HepG2 (cell line): ENCODE results near the gene PAIP1. TPM values are rescaled to one million over a fixed set of nuclear protein-coding genes. Genes with fewer than 3 reads are reported as not detected.

ENCODE experiments used
- polyA plus RNA-seq, 8 experiments: library from polyadenylated mRNA; depleted of rRNA in 3 of 8; stranded (reverse) in 7 of 8; unstranded in 1 of 8; fragments of >200 nt; fragmentation: Illumina TruSeq in 4 of 8; extraction: Trizol in 4 of 8; gene quantifications; 2 replicates each; pipeline versions ENCODE4 v1.2.1 to v1.2.3, GENCODE V29; 2011 to 2016; ENCODE audit warnings: low read depth in 4 of 8, missing spikeins in 1 of 8, mixed read lengths in 1 of 8; ENCODE audit not compliant: insufficient read depth in 1 of 8
- total RNA-seq, 5 experiments: library from RNA; depleted of rRNA; stranded (reverse); fragments of >200 nt; fragmentation: Illumina TruSeq; extraction: Trizol; gene quantifications; 2 replicates each; pipeline ENCODE4 v1.2.3, GENCODE V29; 2016; ENCODE audit warnings: low read depth in 1 of 5

Gene PAIP1
- total and polyA plus RNA-seq, 2 of the 13 experiments (the other 11 are each of a cell fraction or from before 2014, with no cell fraction given), result 96.6 to 116 TPM

Other genes starting within 250 kb of the PAIP1 start
- gene HMGCS1, start 243.7 kb downstream of the PAIP1 start, total RNA-seq (2016; rRNA removed; fragmentation: Illumina TruSeq; extraction: Trizol), result 318 and 569 TPM in 2 replicates
- gene HMGCS1, start 243.7 kb downstream of the PAIP1 start, polyA plus RNA-seq (2011; rRNA removed), result 56.8 and 102 TPM in 2 replicates
- not detected in 2 replicates for gene CCL28, start 144.7 kb downstream of the PAIP1 start, total RNA-seq (2016; rRNA removed; fragmentation: Illumina TruSeq; extraction: Trizol)
- gene CCL28, start 144.7 kb downstream of the PAIP1 start, polyA plus RNA-seq (2011; rRNA removed), result 0.03 and 0.08 TPM in 2 replicates
- gene TMEM267, start 73.2 kb downstream of the PAIP1 start, total RNA-seq (2016; rRNA removed; fragmentation: Illumina TruSeq; extraction: Trizol), result 11.2 and 12.6 TPM in 2 replicates
- 8.0 and 8.9 TPM in 2 replicates for gene TMEM267, start 73.2 kb downstream of the PAIP1 start, polyA plus RNA-seq (2011; rRNA removed)
- gene C5orf34, start 41.9 kb downstream of the PAIP1 start, total RNA-seq (2016; rRNA removed; fragmentation: Illumina TruSeq; extraction: Trizol), result 6.2 and 6.4 TPM in 2 replicates
- gene C5orf34, start 41.9 kb downstream of the PAIP1 start, polyA plus RNA-seq (2011; rRNA removed), result 2.1 and 3.2 TPM in 2 replicates
- 58.0 and 73.3 TPM in 2 replicates for gene NNT, start 46.1 kb upstream of the PAIP1 start, total RNA-seq (2016; rRNA removed; fragmentation: Illumina TruSeq; extraction: Trizol)
- gene NNT, start 46.1 kb upstream of the PAIP1 start, polyA plus RNA-seq (2011; rRNA removed), result 18.3 and 21.1 TPM in 2 replicates